Pancreas (tissue), 10 donors: ENCODE measurements around the gene SUPT5H. TPM values are rescaled to one million over a fixed set of nuclear protein-coding genes. Genes with fewer than 3 reads are reported as not detected.

Experiments
- ATAC-seq, 4 donors: fragments of 200-7000 bp; cut with Tn5 transposase; one replicate each; pipeline versions ENCODE4 v1.8.0 to v1.9.1; 2020; ENCODE audit warnings: mild to moderate bottlenecking in 4 of 4, moderate library complexity in 4 of 4
- DNase-seq, 6 donors: peaks; one replicate each; pipeline ENCODE4 v3.0.0-alpha.2; 2020
- FAIRE-seq: peaks from 2 replicates; lab custom pipeline; 2012; peaks lifted over from hg19 to GRCh38; lab: Jason Lieb, UNC
- H3K27ac ChIP-seq, 4 donors: fragments of 200-600 bp; sonication (generic); 1 replicate in 3 of 4; 2 replicates in 1 of 4; pipeline versions ENCODE4 v1.5.0 to v1.8.0; 2020
- H3K27me3 ChIP-seq, 4 donors: fragments of 200-600 bp; one replicate each; pipeline ENCODE4 v1.8.0; 2021
- H3K36me3 ChIP-seq, 3 donors: fragments of 200-600 bp; sonication (generic) in 1 of 3; one replicate each; pipeline versions ENCODE4 v1.5.0 to v1.8.0; 2020 to 2021
- H3K4me1 ChIP-seq, 3 donors: fragments of 200-600 bp; one replicate each; pipeline ENCODE4 v1.8.0; 2021
- H3K4me3 ChIP-seq, 4 donors: fragments of 200-600 bp; sonication (generic) in 2 of 4; one replicate each; pipeline versions ENCODE4 v1.5.0 to v1.8.0; 2020 to 2021
- H3K9me3 ChIP-seq, 4 donors: fragments of 200-600 bp; one replicate each; pipeline ENCODE4 v1.8.0; 2021
- WGBS, 2 donors: extraction: QIAGEN DNeasy Blood & Tissue Kit; methylation state at CpG; one replicate each; pipeline ENCODE4 v1.1.7; 2013; 5-methylcytosine and 5-hydroxymethylcytosine counted together
- intact Hi-C, 3 donors: fragments of 100-400 bp; cut with DNase I; formaldehyde crosslinking; loops; one replicate each; pipeline versions ENCODE4 v1.11.1 to v1.14.2; 2022
- polyA plus RNA-seq, 2 donors: library from polyadenylated mRNA; stranded (reverse); fragments of 200-250 nt; gene quantifications; one replicate each; pipeline ENCODE4 v1.2.3, GENCODE V29; 2013
- total RNA-seq, 6 donors: library from RNA; stranded (reverse); fragmentation: NEBNext Ultra II Directional in 4 of 6; extraction: Animal tissue kit (Norgen Biotek cat#: 25700) in 4 of 6; gene quantifications; one replicate each; pipeline versions ENCODE4 v1.2.1 to v1.2.4, GENCODE V29; 2021 to 2023
- TF ChIP-seq, protein P1 (sequence below), 4 donors: fragments of 200-600 bp; sonication (generic) in 3 of 4; IDR thresholded peaks; one replicate each; pipeline versions ENCODE4 v1.5.0 to v1.8.0; 2021; ENCODE audit warnings: antibody characterized with exemption in 4 of 4
- donor health status: healthy with polysubstance abuse.
- donor health status: DM: no; HTN: no; CAD: no; lungs with moderate emphysema.
- donor health status: DM: no; HTN: no; CAD: no.
- donor health status: control.
- donor health status: control.
- donor health status: Bipolar disorder and iron deficiency.
- donor health status: DM: yes; HTN: yes; CAD: no.
- donor health status: DM: no; HTN: no; CAD: no.
- donor health status: DM: no; HTN: no; CAD: no.
- donor health status: DM: yes; HTN: yes; CAD: no.

The SUPT5H gene
- total and polyA plus RNA-seq, 8 donors, result 49.3 to 229 (median 60.7) TPM

DNA sequence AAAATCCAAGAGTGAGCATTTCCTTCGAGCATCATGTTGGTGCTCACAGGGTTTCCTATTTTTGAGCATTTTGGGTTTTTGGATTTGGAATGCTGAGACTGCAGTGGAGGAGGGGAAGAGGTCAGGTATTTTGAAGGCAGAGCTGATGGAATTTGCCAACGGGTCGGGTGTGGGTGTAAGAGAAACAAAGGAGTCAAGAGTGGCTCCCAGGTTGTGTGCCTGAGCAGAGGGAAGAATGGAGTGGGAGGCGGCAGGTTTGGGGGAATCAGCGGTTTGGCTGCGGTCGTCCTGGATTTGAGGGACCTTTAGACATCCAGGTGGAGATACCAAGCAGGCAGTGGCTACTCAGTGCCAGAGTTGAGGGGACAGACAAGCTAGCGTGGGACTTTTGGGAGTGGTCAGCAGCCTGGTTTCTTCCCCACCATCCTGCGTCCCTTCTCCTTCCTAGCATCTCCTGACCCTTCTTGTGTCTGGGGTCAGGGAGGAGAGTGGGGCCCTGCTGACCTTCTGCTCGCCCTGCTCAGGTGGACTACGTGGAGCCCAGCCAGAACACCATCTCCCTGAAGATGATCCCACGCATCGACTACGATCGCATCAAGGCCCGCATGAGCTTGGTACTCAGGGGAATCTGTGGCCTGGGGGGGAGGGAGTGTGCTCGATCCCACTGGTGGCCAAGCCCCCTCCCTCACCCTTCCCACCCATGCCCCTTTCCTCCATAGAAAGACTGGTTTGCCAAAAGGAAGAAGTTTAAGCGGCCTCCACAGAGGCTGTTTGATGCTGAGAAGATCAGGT lies 20.8 kb downstream of the SUPT5H start:
- no peak for ATAC-seq
- intact Hi-C loops, result no loop called here
- Histone ChIP-seq H3K4me1 (no peaks in the 10 kb centered on the region), H3K9me3 (no peaks in the 10 kb centered on the region), H3K27ac (no peak overlapping the region), H3K36me3 (peaks cover 6 to 69% (median 52%) of the 10 kb centered on the region in 3 donors), H3K4me3 (no peak overlapping the region), H3K27me3 (no peaks in the 10 kb centered on the region)
- TF ChIP-seq, protein P1, sequence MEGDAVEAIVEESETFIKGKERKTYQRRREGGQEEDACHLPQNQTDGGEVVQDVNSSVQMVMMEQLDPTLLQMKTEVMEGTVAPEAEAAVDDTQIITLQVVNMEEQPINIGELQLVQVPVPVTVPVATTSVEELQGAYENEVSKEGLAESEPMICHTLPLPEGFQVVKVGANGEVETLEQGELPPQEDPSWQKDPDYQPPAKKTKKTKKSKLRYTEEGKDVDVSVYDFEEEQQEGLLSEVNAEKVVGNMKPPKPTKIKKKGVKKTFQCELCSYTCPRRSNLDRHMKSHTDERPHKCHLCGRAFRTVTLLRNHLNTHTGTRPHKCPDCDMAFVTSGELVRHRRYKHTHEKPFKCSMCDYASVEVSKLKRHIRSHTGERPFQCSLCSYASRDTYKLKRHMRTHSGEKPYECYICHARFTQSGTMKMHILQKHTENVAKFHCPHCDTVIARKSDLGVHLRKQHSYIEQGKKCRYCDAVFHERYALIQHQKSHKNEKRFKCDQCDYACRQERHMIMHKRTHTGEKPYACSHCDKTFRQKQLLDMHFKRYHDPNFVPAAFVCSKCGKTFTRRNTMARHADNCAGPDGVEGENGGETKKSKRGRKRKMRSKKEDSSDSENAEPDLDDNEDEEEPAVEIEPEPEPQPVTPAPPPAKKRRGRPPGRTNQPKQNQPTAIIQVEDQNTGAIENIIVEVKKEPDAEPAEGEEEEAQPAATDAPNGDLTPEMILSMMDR (IDR thresholded peaks at IDR 0.05), result no peak
- no peak for FAIRE-seq
- WGBS, 2 donors, result 93 to 94% methylated on average over 18 of the region's 18 CpGs
- no peak for DNase-seq

GRCh38 chr19:39467941-39468340 lies 22.6 kb downstream of the SUPT5H start:
- H3K4me3 ChIP-seq, result no peak overlapping the region
- H3K27ac ChIP-seq, result no peak overlapping the region
- TF ChIP-seq, protein P1 (IDR thresholded peaks at IDR 0.05), result no peak
- ATAC-seq (no peak), FAIRE-seq (no peak), DNase-seq (no peak)
- no peaks in the 10 kb centered on the region for H3K4me1 ChIP-seq
- 95% methylated on average over 7 of the region's 7 CpGs for WGBS, 2 donors
- H3K36me3 ChIP-seq, result peaks cover 11 to 87% (median 70%) of the 10 kb centered on the region in 3 donors
- H3K9me3 ChIP-seq, result no peaks in the 10 kb centered on the region
- intact Hi-C loops, result no loop called here
- H3K27me3 ChIP-seq, result no peaks in the 10 kb centered on the region

DNA sequence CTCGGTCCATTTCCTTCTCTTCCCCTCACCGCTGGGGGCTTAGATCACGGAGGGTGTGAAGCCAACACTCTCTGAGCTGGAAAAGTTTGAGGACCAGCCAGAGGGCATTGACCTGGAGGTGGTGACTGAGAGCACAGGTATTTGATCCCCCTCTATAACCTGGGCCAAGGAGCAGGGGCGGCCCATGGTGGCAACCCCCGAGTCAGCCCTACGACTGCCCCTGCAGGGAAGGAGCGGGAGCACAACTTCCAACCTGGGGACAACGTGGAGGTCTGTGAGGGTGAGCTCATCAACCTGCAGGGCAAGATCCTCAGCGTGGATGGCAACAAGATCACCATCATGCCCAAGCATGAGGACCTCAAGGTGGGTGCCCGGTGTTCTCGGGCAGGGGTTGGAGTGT lies 23.7 kb downstream of the SUPT5H start:
- no peak for FAIRE-seq
- WGBS, 2 donors, result 90 to 91% methylated on average over 11 of the region's 11 CpGs

GRCh38 chr19:39469567-39469966 lies 24.2 kb downstream of the SUPT5H start:
- Histone ChIP-seq H3K9me3 (no peaks in the 10 kb centered on the region), H3K27me3 (no peaks in the 10 kb centered on the region), H3K4me1 (no peaks in the 10 kb centered on the region), H3K4me3 (no peak overlapping the region), H3K36me3 (peaks cover 11 to 96% (median 85%) of the 10 kb centered on the region in 3 donors), H3K27ac (no peak overlapping the region)
- intact Hi-C loops, result no loop called here
- no peak for ATAC-seq
- 87 to 89% methylated on average over 6 of the region's 6 CpGs for WGBS, 2 donors
- FAIRE-seq, result no peak
- DNase-seq, result no peak
- TF ChIP-seq, protein P1 (IDR thresholded peaks at IDR 0.05), result no peak

More for the DNA sequence above, 23.7 kb downstream of the SUPT5H start:
- Histone ChIP-seq H3K27me3 (no peaks in the 10 kb centered on the region), H3K4me3 (no peak overlapping the region), H3K4me1 (no peaks in the 10 kb centered on the region), H3K9me3 (no peaks in the 10 kb centered on the region), H3K27ac (no peak overlapping the region), H3K36me3 (peaks cover 11 to 96% (median 81%) of the 10 kb centered on the region in 3 donors)
- TF ChIP-seq, protein P1 (IDR thresholded peaks at IDR 0.05), result no peak
- no peak for ATAC-seq
- intact Hi-C loops, result no loop called here
- no peak for DNase-seq
